Mesenchymal stem cell (in vitro differentiated cells and primary cell): ENCODE results near the gene FAM20B.

Source experiments
- DNase-seq: peaks from one replicate; pipeline ENCODE4 v3.0.0-alpha.2; 2013
- H2AFZ ChIP-seq: one replicate; pipeline ENCODE4 v1.6.1; 2013; ENCODE audit warnings: low read depth, mild to moderate bottlenecking, control low read depth, inconsistent platforms, low read length, moderate library complexity
- H2AK5ac ChIP-seq: 2 replicates; pipeline ENCODE4 v1.6.1; 2013; ENCODE audit warnings: low read length, moderate library complexity, mild to moderate bottlenecking, inconsistent platforms; ENCODE audit not compliant: severe bottlenecking
- H2BK120ac ChIP-seq: one replicate; pipeline ENCODE4 v1.6.1; 2013; ENCODE audit warnings: low read depth, mild to moderate bottlenecking, inconsistent platforms, low read length, moderate library complexity
- H2BK12ac ChIP-seq, 2 experiments: one replicate each; pipeline ENCODE4 v1.6.1; 2013; ENCODE audit warnings: inconsistent platforms in 2 of 2, low read length in 2 of 2, mild to moderate bottlenecking in 2 of 2, moderate library complexity in 2 of 2, control low read depth in 1 of 2
- H2BK15ac ChIP-seq: one replicate; pipeline ENCODE4 v1.6.1; 2013; ENCODE audit warnings: mild to moderate bottlenecking, low read depth, inconsistent platforms; ENCODE audit not compliant: poor library complexity, severe bottlenecking
- H2BK5ac ChIP-seq: 2 replicates; pipeline ENCODE4 v1.6.1; 2013; ENCODE audit warnings: low read depth, mild to moderate bottlenecking, low read length, control low read depth, inconsistent platforms; ENCODE audit not compliant: poor library complexity, severe bottlenecking
- H3K14ac ChIP-seq, 2 experiments: one replicate each; pipeline ENCODE4 v1.6.1; 2013; ENCODE audit warnings: inconsistent platforms in 2 of 2, low read length in 2 of 2, control low read depth in 1 of 2, mild to moderate bottlenecking in 1 of 2, moderate library complexity in 1 of 2
- H3K18ac ChIP-seq, 2 experiments: one replicate each; pipeline ENCODE4 v1.6.1; 2013; ENCODE audit warnings: inconsistent platforms in 2 of 2, low read length in 2 of 2, control low read depth in 1 of 2, low read depth in 1 of 2, mild to moderate bottlenecking in 1 of 2
- H3K23ac ChIP-seq, 2 experiments: one replicate each; pipeline ENCODE4 v1.6.1; 2013; ENCODE audit warnings: inconsistent platforms in 2 of 2, low read length in 2 of 2, mild to moderate bottlenecking in 2 of 2, moderate library complexity in 2 of 2, control low read depth in 1 of 2
- H3K27ac ChIP-seq: 2 replicates; pipeline ENCODE4 v1.5.1; 2013; ENCODE audit warnings: mild to moderate bottlenecking, moderate library complexity, low read length, control low read depth, inconsistent platforms; ENCODE audit not compliant: poor library complexity, severe bottlenecking
- H3K27me3 ChIP-seq, 2 experiments: 2 replicates each; pipeline versions ENCODE4 v1.6.1 to v1.7.0; 2013; ENCODE audit warnings: low read length in 2 of 2, mild to moderate bottlenecking in 2 of 2, moderate library complexity in 2 of 2, control low read depth in 1 of 2, inconsistent platforms in 1 of 2; ENCODE audit not compliant: control insufficient read depth in 1 of 2, insufficient read depth in 1 of 2
- H3K36me3 ChIP-seq, 2 experiments: 2 replicates each; pipeline versions ENCODE4 v1.6.1 to v1.7.0; 2013; ENCODE audit warnings: low read length in 2 of 2, control low read depth in 1 of 2, inconsistent platforms in 1 of 2, low read depth in 1 of 2, mild to moderate bottlenecking in 1 of 2; ENCODE audit not compliant: insufficient read depth in 2 of 2, control insufficient read depth in 1 of 2
- H3K4ac ChIP-seq, 2 experiments: one replicate each; pipeline ENCODE4 v1.6.1; 2013; ENCODE audit warnings: inconsistent platforms in 2 of 2, low read length in 2 of 2, mild to moderate bottlenecking in 2 of 2, moderate library complexity in 2 of 2, control low read depth in 1 of 2, low read depth in 1 of 2
- H3K4me1 ChIP-seq: 2 replicates; pipeline ENCODE4 v1.6.1; 2013; ENCODE audit warnings: low read depth, low read length, control low read depth; ENCODE audit not compliant: control insufficient read depth, insufficient read depth
- H3K4me2 ChIP-seq: 2 replicates; pipeline ENCODE4 v1.6.1; 2013; ENCODE audit warnings: low read length, mild to moderate bottlenecking, inconsistent platforms; ENCODE audit not compliant: poor library complexity, severe bottlenecking
- H3K4me3 ChIP-seq, 2 experiments: 2 replicates each; pipeline versions ENCODE4 v1.5.1 to v1.7.0; 2013; ENCODE audit warnings: low read length in 2 of 2, mild to moderate bottlenecking in 2 of 2, control low read depth in 1 of 2, low read depth in 1 of 2; ENCODE audit not compliant: insufficient read depth in 1 of 2
- H3K79me1 ChIP-seq: replicated peaks from 2 replicates; pipeline ENCODE4 v1.6.1; 2013; ENCODE audit warnings: mild to moderate bottlenecking, control low read depth, low read length, inconsistent platforms; ENCODE audit not compliant: poor library complexity, severe bottlenecking
- H3K9ac ChIP-seq: 2 replicates; pipeline ENCODE4 v1.7.0; 2013; ENCODE audit warnings: mild to moderate bottlenecking, low read length, moderate library complexity
- H3K9me3 ChIP-seq: 2 replicates; pipeline ENCODE4 v1.7.0; 2013; ENCODE audit warnings: mild to moderate bottlenecking, low read length; ENCODE audit not compliant: control insufficient read depth
- H4K8ac ChIP-seq: one replicate; pipeline ENCODE4 v1.6.1; 2013; ENCODE audit warnings: inconsistent platforms, mild to moderate bottlenecking, low read length, moderate library complexity
- H4K91ac ChIP-seq: one replicate; pipeline ENCODE4 v1.6.1; 2013; ENCODE audit warnings: mild to moderate bottlenecking, low read length, inconsistent platforms
- WGBS: methylation state at CpG from one replicate; pipeline ENCODE4 v1.1.7; 2013; ENCODE audit warnings: mixed read lengths; 5-methylcytosine and 5-hydroxymethylcytosine counted together

The FAM20B gene

DNA sequence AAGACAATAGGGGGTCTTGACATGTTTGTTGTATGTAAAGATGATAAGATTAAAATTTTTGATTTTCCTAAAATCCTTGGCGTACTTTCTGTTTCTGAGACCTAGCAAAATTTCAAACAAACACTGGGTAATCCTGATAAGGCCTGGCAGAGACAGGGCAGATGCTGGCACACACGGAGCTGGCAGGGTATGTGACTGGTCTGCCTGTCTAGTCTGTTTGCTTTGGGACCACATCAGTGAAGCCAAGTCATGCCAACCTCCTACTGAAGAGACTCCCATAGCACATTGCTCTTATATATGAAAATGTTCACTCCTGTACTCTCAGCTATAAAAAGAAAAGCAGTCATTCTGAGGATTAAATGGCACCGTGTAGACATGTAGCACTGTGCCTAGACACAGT, 70.2 kb downstream of the FAM20B start:
- H3K79me1 ChIP-seq, result peaks cover 34% of the 10 kb centered on the region

GRCh38 chr1:179099891-179100290, 74.2 kb downstream of the FAM20B start:
- H3K79me1 ChIP-seq, result peaks cover 30% of the 10 kb centered on the region
- H2BK5ac ChIP-seq, result no peak overlapping the region
- DNase-seq, result no peak
- no peak overlapping the region for H3K9ac ChIP-seq
- no peak overlapping the region for H3K4ac ChIP-seq
- H2BK15ac ChIP-seq, result no peak overlapping the region
- H3K27me3 ChIP-seq, result no peaks in the 10 kb centered on the region
- H2BK120ac ChIP-seq, result no peak overlapping the region
- no peak overlapping the region for H2AK5ac ChIP-seq
- H3K36me3 ChIP-seq, result peaks cover 44 to 88% of the 10 kb centered on the region in 2 experiments
- no peaks in the 10 kb centered on the region for H3K9me3 ChIP-seq
- H3K4me2 ChIP-seq, result no peak overlapping the region
- H4K91ac ChIP-seq, result no peak overlapping the region
- no peak overlapping the region for H4K8ac ChIP-seq
- no peak overlapping the region for H2BK12ac ChIP-seq
- H2AFZ ChIP-seq, result no peak overlapping the region
- no peaks in the 10 kb centered on the region for H3K4me1 ChIP-seq
- no peak overlapping the region for H3K18ac ChIP-seq
- no peak overlapping the region for H3K27ac ChIP-seq
- WGBS, result 97% methylated on average over 4 of the region's 4 CpGs
- H3K14ac ChIP-seq, result no peak overlapping the region
- H3K23ac ChIP-seq, result no peak overlapping the region
- H3K4me3 ChIP-seq, result no peak overlapping the region

More for the DNA sequence above, 70.2 kb downstream of the FAM20B start:
- DNase-seq, result no peak
- Histone ChIP-seq H2BK15ac (no peak overlapping the region), H3K27ac (no peak overlapping the region), H2BK120ac (no peak overlapping the region), H4K8ac (no peak overlapping the region), H2BK12ac (no peak overlapping the region), H3K4ac (no peak overlapping the region), H3K14ac (no peak overlapping the region), H2AFZ (no peak overlapping the region), H3K4me2 (no peak overlapping the region), H3K36me3 (peaks cover 67 to 94% of the 10 kb centered on the region in 2 experiments), H3K27me3 (no peaks in the 10 kb centered on the region), H3K4me3 (no peak overlapping the region), H3K4me1 (peaks cover 14% of the 10 kb centered on the region), H2AK5ac (no peak overlapping the region), H3K23ac (no peak overlapping the region), H2BK5ac (no peak overlapping the region), H3K9me3 (no peaks in the 10 kb centered on the region), H4K91ac (no peak overlapping the region), H3K9ac (no peak overlapping the region), H3K18ac (no peak overlapping the region)
- WGBS, result 98% methylated on average over 3 of the region's 3 CpGs

- H3K4me3 ChIP-seq, result no peak overlapping the region
- no peak overlapping the region for H2BK15ac ChIP-seq
- H3K23ac ChIP-seq, result no peak overlapping the region
- no peaks in the 10 kb centered on the region for H3K27me3 ChIP-seq
- H4K8ac ChIP-seq, result no peak overlapping the region
- no peak overlapping the region for H2AK5ac ChIP-seq
- peaks cover 33% of the 10 kb centered on the region for H3K79me1 ChIP-seq
- H3K27ac ChIP-seq, result no peak overlapping the region
- no peak overlapping the region for H2AFZ ChIP-seq
- no peak overlapping the region for H3K14ac ChIP-seq
- peaks cover 31 to 88% of the 10 kb centered on the region in 2 experiments for H3K36me3 ChIP-seq
- no peak for DNase-seq
- H3K4me1 ChIP-seq, result no peaks in the 10 kb centered on the region
- no peak overlapping the region for H2BK5ac ChIP-seq
- no peak overlapping the region for H2BK12ac ChIP-seq
- no peaks in the 10 kb centered on the region for H3K9me3 ChIP-seq
- no peak overlapping the region for H3K9ac ChIP-seq
- H2BK120ac ChIP-seq, result no peak overlapping the region
- no peak overlapping the region for H4K91ac ChIP-seq
- H3K18ac ChIP-seq, result no peak overlapping the region
- no peak overlapping the region for H3K4me2 ChIP-seq
- H3K4ac ChIP-seq, result no peak overlapping the region
- 95% methylated on average over 3 of the region's 4 CpGs for WGBS
Observed at GRCh38 chr1:179101566-179101965, 75.9 kb downstream of the FAM20B start.

GRCh38 chr1:179103999-179104398, 78.3 kb downstream of the FAM20B start:
- no peak overlapping the region for H3K23ac ChIP-seq
- no peak overlapping the region for H3K4me3 ChIP-seq
- H4K91ac ChIP-seq, result no peak overlapping the region
- no peaks in the 10 kb centered on the region for H3K9me3 ChIP-seq
- H3K14ac ChIP-seq, result no peak overlapping the region
- H2BK120ac ChIP-seq, result no peak overlapping the region
- no peak overlapping the region for H2BK15ac ChIP-seq
- H3K79me1 ChIP-seq, result peaks cover 47% of the 10 kb centered on the region
- H3K4ac ChIP-seq, result no peak overlapping the region
- 100% methylated on average over 1 of the region's 1 CpG for WGBS
- H2BK12ac ChIP-seq, result no peak overlapping the region
- no peak overlapping the region for H3K18ac ChIP-seq
- H2AK5ac ChIP-seq, result no peak overlapping the region
- no peak overlapping the region for H3K9ac ChIP-seq
- no peak overlapping the region for H4K8ac ChIP-seq
- H2BK5ac ChIP-seq, result no peak overlapping the region
- no peak for DNase-seq
- H3K27me3 ChIP-seq, result no peaks in the 10 kb centered on the region
- no peak overlapping the region for H3K4me2 ChIP-seq
- no peak overlapping the region for H2AFZ ChIP-seq
- H3K36me3 ChIP-seq, result peaks cover 38 to 90% of the 10 kb centered on the region in 2 experiments
- peaks cover 2% of the 10 kb centered on the region for H3K4me1 ChIP-seq
- no peak overlapping the region for H3K27ac ChIP-seq
